GM10266 (cell line): Measurements from ENCODE around the gene ZNF688.

ENCODE experiments used
- DNase-seq: peaks from one replicate; pipeline ENCODE4 v3.0.0; 2012; ENCODE audit errors: extremely low spot score
- CTCF ChIP-seq: IDR thresholded peaks from 2 replicates; pipeline ENCODE4 v1.5.1; 2012; ENCODE audit warnings: mild to moderate bottlenecking, low read depth; ENCODE audit not compliant: control insufficient read depth, insufficient read depth; ENCODE audit errors: missing control alignments

The ZNF688 gene

GRCh38 chr16:30585022-30585399 lies 13.5 kb upstream of the ZNF688 start:
- no peak for TF ChIP-seq CTCF
- no peak for DNase-seq

- TF ChIP-seq CTCF, result no peak
- DNase-seq, result no peak
Observed at GRCh38 chr16:30582611-30583340, 11.3 kb upstream of the ZNF688 start.

- DNase-seq, result no peak
- no peak for TF ChIP-seq CTCF
Observed at GRCh38 chr16:30581457-30581856, 9.9 kb upstream of the ZNF688 start.

- DNase-seq, result no peak
- no peak for TF ChIP-seq CTCF
Observed at GRCh38 chr16:30574678-30575077, 3.2 kb upstream of the ZNF688 start.

- DNase-seq, result peak; percentile 62
- TF ChIP-seq CTCF, result no peak
Observed at GRCh38 chr16:30570636-30571444, 674 bp downstream of the ZNF688 start.

GRCh38 chr16:30569746-30570635 lies 1.5 kb downstream of the ZNF688 start:
- TF ChIP-seq CTCF, result no peak
- no peak for DNase-seq
